MM.1S (cell line): ENCODE measurements around the gene SUSD1.

ENCODE experiments used
- DNase-seq: peaks from one replicate; pipeline ENCODE4 v3.0.0-alpha.2; 2015
- H2AFZ ChIP-seq: fragments of 300-600 bp; sonication (generic); 2 replicates; pipeline ENCODE4 v1.6.0; 2016; ENCODE audit warnings: antibody characterized with exemption, low read length
- H3F3A ChIP-seq: fragments of 300-600 bp; sonication (generic); 2 replicates; pipeline ENCODE4 v1.6.1; 2016; ENCODE audit warnings: mild to moderate bottlenecking, antibody characterized with exemption, low read length, moderate library complexity, mixed read lengths; ENCODE audit not compliant: insufficient read depth
- H3K27ac ChIP-seq: fragments of 300-600 bp; sonication (generic); 2 replicates; pipeline ENCODE4 v1.5.1; 2016; ENCODE audit warnings: mild to moderate bottlenecking, low read length
- H3K27me3 ChIP-seq: fragments of 300-600 bp; sonication (generic); replicated peaks from 2 replicates; pipeline ENCODE4 v1.6.0; 2016; ENCODE audit warnings: low read length; ENCODE audit not compliant: insufficient read depth
- H3K36me3 ChIP-seq: fragments of 300-600 bp; sonication (generic); replicated peaks from 2 replicates; pipeline ENCODE4 v1.6.1; 2016; ENCODE audit warnings: mild to moderate bottlenecking, low read length, mixed read lengths; ENCODE audit not compliant: insufficient read depth
- H3K4me1 ChIP-seq: fragments of 300-600 bp; sonication (generic); 2 replicates; pipeline ENCODE4 v1.6.1; 2016; ENCODE audit warnings: low read length, mixed read lengths
- H3K4me2 ChIP-seq: fragments of 300-600 bp; sonication (generic); 2 replicates; pipeline ENCODE4 v1.6.0; 2016; ENCODE audit warnings: low read depth, low read length
- H3K4me3 ChIP-seq: fragments of 300-600 bp; sonication (generic); 2 replicates; pipeline ENCODE4 v1.5.1; 2016; ENCODE audit warnings: low read length, mixed read lengths
- H3K79me2 ChIP-seq: fragments of 300-600 bp; sonication (generic); 2 replicates; pipeline ENCODE4 v1.6.1; 2016; ENCODE audit warnings: mixed run types, low read length, mixed read lengths
- H3K9ac ChIP-seq: fragments of 300-600 bp; sonication (generic); 2 replicates; pipeline ENCODE4 v1.6.1; 2016; ENCODE audit warnings: low read length, mixed read lengths
- H3K9me2 ChIP-seq: fragments of 300-600 bp; sonication (generic); replicated peaks from 2 replicates; pipeline ENCODE4 v1.6.1; 2016; ENCODE audit warnings: mild to moderate bottlenecking, low read length, mixed read lengths; ENCODE audit not compliant: insufficient read depth
- H3K9me3 ChIP-seq: fragments of 300-600 bp; sonication (generic); replicated peaks from 2 replicates; pipeline ENCODE4 v1.6.1; 2016; ENCODE audit warnings: mild to moderate bottlenecking, low read length, mixed read lengths; ENCODE audit not compliant: insufficient read depth
- H4K20me1 ChIP-seq: fragments of 300-600 bp; sonication (generic); 2 replicates; pipeline ENCODE4 v1.6.1; 2016; ENCODE audit warnings: mild to moderate bottlenecking, low read length, moderate library complexity, mixed read lengths; ENCODE audit not compliant: insufficient read depth
- EZH2 ChIP-seq: fragments of 300-600 bp; sonication (generic); optimal IDR thresholded peaks from 2 replicates; pipeline ENCODE3; 2017; ENCODE audit warnings: low read depth, mild to moderate bottlenecking, antibody characterized with exemption, low read length, mixed read lengths
- EZH2phosphoT487 ChIP-seq: fragments of 300-600 bp; sonication (generic); IDR thresholded peaks from 2 replicates; pipeline ENCODE4 v1.6.1; 2018; ENCODE audit warnings: antibody characterized with exemption, low read length
- TF ChIP-seq, protein P1 (sequence below): fragments of 300-600 bp; sonication (generic); IDR thresholded peaks from 2 replicates; pipeline ENCODE4 v1.5.1; 2016; ENCODE audit warnings: antibody characterized with exemption, low read length, mixed read lengths

Gene SUSD1

DNA sequence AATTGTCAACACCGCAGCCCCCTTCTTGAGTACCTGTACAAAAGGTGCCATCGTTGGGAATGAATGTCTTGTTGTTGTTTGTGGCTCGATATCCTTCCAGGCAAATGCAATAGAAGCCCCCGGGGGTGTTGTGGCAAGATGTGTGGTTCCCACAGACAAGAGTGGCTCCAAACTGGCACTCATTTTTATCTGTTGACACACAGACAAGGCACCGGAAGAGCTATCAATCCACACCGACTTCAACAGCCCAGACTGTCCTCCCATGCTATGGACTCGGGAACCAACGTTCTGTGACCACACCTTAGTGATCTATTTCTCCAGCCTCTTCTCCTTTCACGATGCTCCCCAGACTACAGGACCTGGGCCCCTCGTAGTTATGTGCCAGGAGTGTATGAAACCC is 25.9 kb downstream of the SUSD1 start:
- Histone ChIP-seq H3K36me3 (no peaks in the 10 kb centered on the region), H3K9me2 (no peaks in the 10 kb centered on the region), H3K4me2 (no peak overlapping the region), H3K79me2 (no peaks in the 10 kb centered on the region), H3F3A (no peaks in the 10 kb centered on the region), H3K9ac (no peak overlapping the region), H4K20me1 (no peaks in the 10 kb centered on the region), H3K9me3 (no peaks in the 10 kb centered on the region), H3K4me3 (no peak overlapping the region), H3K27ac (no peak overlapping the region), H2AFZ (no peak overlapping the region), H3K27me3 (no peaks in the 10 kb centered on the region), H3K4me1 (no peaks in the 10 kb centered on the region)
- no peak for DNase-seq
- TF ChIP-seq, protein P1, sequence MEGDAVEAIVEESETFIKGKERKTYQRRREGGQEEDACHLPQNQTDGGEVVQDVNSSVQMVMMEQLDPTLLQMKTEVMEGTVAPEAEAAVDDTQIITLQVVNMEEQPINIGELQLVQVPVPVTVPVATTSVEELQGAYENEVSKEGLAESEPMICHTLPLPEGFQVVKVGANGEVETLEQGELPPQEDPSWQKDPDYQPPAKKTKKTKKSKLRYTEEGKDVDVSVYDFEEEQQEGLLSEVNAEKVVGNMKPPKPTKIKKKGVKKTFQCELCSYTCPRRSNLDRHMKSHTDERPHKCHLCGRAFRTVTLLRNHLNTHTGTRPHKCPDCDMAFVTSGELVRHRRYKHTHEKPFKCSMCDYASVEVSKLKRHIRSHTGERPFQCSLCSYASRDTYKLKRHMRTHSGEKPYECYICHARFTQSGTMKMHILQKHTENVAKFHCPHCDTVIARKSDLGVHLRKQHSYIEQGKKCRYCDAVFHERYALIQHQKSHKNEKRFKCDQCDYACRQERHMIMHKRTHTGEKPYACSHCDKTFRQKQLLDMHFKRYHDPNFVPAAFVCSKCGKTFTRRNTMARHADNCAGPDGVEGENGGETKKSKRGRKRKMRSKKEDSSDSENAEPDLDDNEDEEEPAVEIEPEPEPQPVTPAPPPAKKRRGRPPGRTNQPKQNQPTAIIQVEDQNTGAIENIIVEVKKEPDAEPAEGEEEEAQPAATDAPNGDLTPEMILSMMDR: no peak
- TF ChIP-seq EZH2phosphoT487 (no peak), EZH2 (no peak)

DNA sequence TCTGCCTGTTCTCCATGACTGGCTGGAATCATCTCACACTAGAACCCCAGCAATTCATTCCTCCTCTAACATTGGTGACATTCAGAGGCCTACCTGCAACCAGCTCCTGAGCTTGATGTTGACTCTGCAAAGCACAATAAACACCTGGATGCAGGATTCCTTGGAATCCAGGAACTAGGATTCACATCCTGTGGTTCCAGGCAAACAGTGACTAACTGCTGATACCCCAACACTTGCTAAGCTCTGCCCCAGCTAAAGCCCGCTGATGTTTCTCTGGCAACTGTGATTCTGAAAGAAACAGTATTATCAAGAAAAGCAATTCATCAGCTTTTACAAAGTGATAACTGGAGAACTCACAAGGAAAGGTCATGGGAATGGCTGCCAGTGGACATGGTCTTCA is 29.2 kb downstream of the SUSD1 start:
- Histone ChIP-seq H3F3A (no peaks in the 10 kb centered on the region), H3K4me2 (no peak overlapping the region), H3K27me3 (no peaks in the 10 kb centered on the region), H3K36me3 (no peaks in the 10 kb centered on the region), H3K9me3 (no peaks in the 10 kb centered on the region), H3K27ac (no peak overlapping the region), H4K20me1 (no peaks in the 10 kb centered on the region), H2AFZ (no peak overlapping the region), H3K9ac (no peak overlapping the region), H3K9me2 (no peaks in the 10 kb centered on the region), H3K4me1 (peaks cover 3% of the 10 kb centered on the region), H3K79me2 (no peaks in the 10 kb centered on the region), H3K4me3 (no peak overlapping the region)
- DNase-seq: no peak
- TF ChIP-seq, protein P1: no peak
- TF ChIP-seq EZH2phosphoT487 (no peak), EZH2 (no peak)

DNA sequence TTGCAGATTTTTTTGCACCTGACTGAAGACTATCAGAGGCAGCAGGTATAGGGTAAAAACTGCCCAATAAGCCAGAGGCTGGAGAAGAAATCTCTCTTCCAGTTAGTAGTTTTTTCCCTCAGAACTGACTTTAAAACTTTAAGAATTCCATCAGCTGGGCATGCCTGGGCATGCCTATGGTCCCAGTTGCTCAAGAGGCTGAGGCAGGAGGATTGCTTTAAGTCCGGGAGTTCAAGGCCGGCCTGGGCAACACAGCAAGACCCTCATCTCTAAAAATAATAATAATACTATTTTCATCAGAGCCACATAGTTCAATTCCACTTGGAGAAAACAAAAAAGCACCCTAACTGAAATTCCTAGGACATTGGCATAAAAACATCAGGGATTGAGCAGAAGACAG is 30.3 kb downstream of the SUSD1 start:
- no peaks in the 10 kb centered on the region for H3K9me3 ChIP-seq
- peaks cover 9% of the 10 kb centered on the region for H3K4me1 ChIP-seq
- H3K36me3 ChIP-seq: no peaks in the 10 kb centered on the region
- H3K9ac ChIP-seq: no peak overlapping the region
- no peak overlapping the region for H3K4me2 ChIP-seq
- TF ChIP-seq, protein P1: no peak
- no peak for TF ChIP-seq EZH2phosphoT487
- no peak for TF ChIP-seq EZH2
- 0 out of 2 replicates have a peak, but pooled peaks cover 5% of the 10 kb centered on the region for H3F3A ChIP-seq
- H3K4me3 ChIP-seq: no peak overlapping the region
- H3K27me3 ChIP-seq: no peaks in the 10 kb centered on the region
- H2AFZ ChIP-seq: no peak overlapping the region
- no peaks in the 10 kb centered on the region for H3K9me2 ChIP-seq
- H3K27ac ChIP-seq: no peak overlapping the region
- H3K79me2 ChIP-seq: no peaks in the 10 kb centered on the region
- H4K20me1 ChIP-seq: no peaks in the 10 kb centered on the region
- DNase-seq: no peak
